GM12892 (cell line): Measurements from ENCODE around the gene PRKCD.

Experiments used
- DNase-seq: peaks from one replicate; pipeline ENCODE4 v3.0.0; 2011; ENCODE audit not compliant: insufficient read length
- FAIRE-seq: peaks from 2 replicates; lab custom pipeline; 2011; peaks lifted over from hg19 to GRCh38; lab: Jason Lieb, UNC
- POLR2A ChIP-seq: IDR thresholded peaks from 2 replicates; pipeline ENCODE4 v1.6.1; 2011; ENCODE audit warnings: low read depth, low read length, control low read depth
- POLR2AphosphoS5 ChIP-seq: IDR thresholded peaks from 2 replicates; pipeline ENCODE4 v1.6.1; 2011; ENCODE audit warnings: low read depth, low read length, control low read depth
- TAF1 ChIP-seq: IDR thresholded peaks from 2 replicates; pipeline ENCODE4 v1.6.1; 2011; ENCODE audit warnings: low read depth, mild to moderate bottlenecking, control low read depth, low read length, borderline replicate concordance

PRKCD gene

DNA sequence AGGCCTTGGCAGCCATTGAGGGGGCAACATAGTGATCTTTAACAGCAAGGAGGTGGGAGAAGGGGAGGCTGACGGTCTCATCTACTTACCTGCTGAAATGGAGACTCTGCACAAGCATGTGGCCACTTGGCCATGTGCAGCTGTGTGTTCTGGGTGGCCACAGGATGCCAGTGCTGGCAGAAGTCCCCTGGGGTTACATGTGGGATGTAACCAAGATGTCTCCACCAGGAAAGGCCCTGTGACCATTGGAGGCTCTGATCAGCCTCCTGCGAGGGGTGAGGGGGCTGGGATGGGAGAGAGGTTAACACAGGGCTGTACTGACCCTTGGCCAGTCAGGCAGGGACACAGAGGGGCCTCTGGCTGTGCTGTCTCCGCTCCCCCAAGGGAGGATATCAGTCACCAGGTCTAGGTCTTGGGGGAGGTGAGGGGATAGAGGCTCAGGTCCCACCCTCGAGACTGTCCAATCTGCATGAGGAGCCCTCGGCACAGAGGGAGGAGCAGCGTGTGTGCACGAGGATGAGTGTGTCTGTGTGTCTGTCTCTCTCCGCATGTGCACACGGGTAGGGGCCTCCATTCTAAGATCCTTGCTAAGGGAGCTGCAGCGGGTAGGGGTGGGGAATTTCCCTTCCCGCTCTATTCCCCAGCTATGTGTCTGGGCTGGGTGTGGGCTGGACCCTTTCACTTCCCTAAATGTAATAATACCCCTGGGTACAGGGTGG, 19.5 kb downstream of the PRKCD start:
- TF ChIP-seq POLR2AphosphoS5 = peak; percentile 53; the same call in 1 of the 2 replicates
- 0 out of 2 replicates have a peak, but pooled peaks have one; percentile 36 for TF ChIP-seq POLR2A
- no peak for TF ChIP-seq TAF1
- FAIRE-seq (no peak), DNase-seq (peak; percentile 80)

- TF ChIP-seq POLR2A (0 out of 2 replicates have a peak, but pooled peaks have one; percentile 7), TAF1 (no peak)
- FAIRE-seq = peak; percentile 98
- DNase-seq = no peak
Observed at GRCh38 chr3:53181024-53181371, 20.0 kb downstream of the PRKCD start.

- TF ChIP-seq POLR2AphosphoS5 (no peak), POLR2A (no peak), TAF1 (no peak)
- no peak for FAIRE-seq
- no peak for DNase-seq
Observed at GRCh38 chr3:53181528-53181927, 20.5 kb downstream of the PRKCD start.

DNA sequence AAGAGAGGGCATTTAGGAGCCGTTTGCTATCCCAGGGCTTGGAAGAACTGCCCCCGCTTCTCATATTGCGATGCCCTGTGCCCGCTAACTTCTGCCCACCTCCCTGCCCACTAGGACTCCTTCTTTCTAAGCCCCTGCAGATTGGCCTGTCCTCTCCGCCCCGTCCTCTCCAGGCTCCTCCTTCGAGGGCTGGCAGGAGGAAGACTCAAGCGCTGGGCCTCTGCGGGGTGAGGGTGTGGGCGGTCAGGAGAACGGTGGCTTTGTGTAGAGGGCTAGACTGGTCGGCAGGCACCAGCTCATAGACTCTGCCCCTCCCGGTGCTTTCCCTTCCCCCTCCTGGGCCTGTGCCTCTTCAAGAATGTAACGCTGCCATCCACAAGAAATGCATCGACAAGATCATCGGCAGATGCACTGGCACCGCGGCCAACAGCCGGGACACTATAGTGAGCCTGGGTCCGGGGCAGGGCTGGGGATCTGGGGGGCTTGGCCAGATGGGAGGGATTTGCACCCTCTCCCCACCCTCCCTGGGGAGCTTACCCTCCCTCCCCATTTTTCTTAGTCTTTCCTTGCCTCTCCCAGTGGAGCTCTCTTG, 21.9 kb downstream of the PRKCD start:
- no peak for FAIRE-seq
- TF ChIP-seq TAF1 = no peak
- no peak for TF ChIP-seq POLR2A

DNA sequence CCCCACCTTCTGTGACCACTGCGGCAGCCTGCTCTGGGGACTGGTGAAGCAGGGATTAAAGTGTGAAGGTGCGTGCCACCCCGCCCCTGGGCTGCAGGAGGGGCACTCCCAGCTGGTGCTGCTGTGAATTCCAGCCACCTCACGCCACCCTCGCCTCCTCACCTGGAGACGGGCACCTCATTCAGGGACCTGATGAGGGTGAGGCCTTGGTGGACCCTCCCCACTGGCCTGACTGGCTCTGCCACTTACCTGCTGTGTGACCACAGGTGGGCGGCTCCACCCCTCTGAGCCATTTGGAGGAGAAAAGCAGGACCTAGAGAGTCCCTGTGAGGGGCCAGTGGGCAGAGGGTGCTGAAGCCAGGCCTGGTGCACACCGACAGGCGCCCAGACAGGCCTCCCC, 22.5 kb downstream of the PRKCD start:
- DNase-seq (no peak), FAIRE-seq (no peak)
- TF ChIP-seq POLR2AphosphoS5 (no peak), TAF1 (no peak), POLR2A (no peak)

More for the DNA sequence above, 21.9 kb downstream of the PRKCD start:
- no peak for DNase-seq

- FAIRE-seq = no peak
- 0 out of 2 replicates have a peak, but pooled peaks have one; percentile 20 for TF ChIP-seq POLR2A
- TF ChIP-seq POLR2AphosphoS5 = no peak
- DNase-seq = no peak
Observed at GRCh38 chr3:53184701-53185100, 23.7 kb downstream of the PRKCD start.

GRCh38 chr3:53185761-53186465, 24.9 kb downstream of the PRKCD start:
- no peak for DNase-seq
- TF ChIP-seq POLR2AphosphoS5 (0 out of 2 replicates have a peak, but pooled peaks have one; percentile 14), POLR2A (no peak)
- FAIRE-seq = no peak

- TF ChIP-seq TAF1 = no peak
- no peak for TF ChIP-seq POLR2AphosphoS5
- no peak for TF ChIP-seq POLR2A
- DNase-seq (no peak), FAIRE-seq (no peak)
Observed at GRCh38 chr3:53186726-53187125, 25.7 kb downstream of the PRKCD start.

- FAIRE-seq (no peak), DNase-seq (no peak)
- TF ChIP-seq POLR2A (no peak), TAF1 (no peak), POLR2AphosphoS5 (no peak)
Observed at GRCh38 chr3:53187430-53187829, 26.4 kb downstream of the PRKCD start.

DNA sequence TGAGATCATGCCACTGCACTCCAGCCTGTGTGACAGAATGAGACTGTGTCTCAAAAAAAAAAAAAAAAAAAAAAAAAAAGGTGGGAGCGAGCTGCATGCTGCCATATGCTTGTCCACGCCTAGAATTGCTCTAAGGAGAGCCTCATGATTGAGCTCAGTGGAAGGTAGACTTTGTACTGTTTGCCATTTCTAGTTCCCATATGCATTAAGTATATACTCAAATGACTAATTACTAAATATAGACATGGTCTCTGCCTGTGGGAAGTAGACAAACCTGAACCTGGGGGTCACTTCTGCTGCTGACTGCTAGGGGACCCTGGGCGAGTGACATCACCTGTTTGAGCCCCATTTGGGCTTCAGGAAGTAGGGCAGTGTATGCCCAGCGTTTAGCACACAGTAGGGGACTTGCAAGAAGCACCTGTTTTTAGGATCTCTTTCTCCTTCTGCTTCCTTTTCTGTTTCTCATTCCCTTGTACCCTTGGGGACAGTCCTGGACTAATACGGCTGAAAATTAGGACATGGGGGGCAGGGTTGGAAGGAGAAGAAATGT, 27.2 kb downstream of the PRKCD start:
- FAIRE-seq (no peak), DNase-seq (no peak)
- no peak for TF ChIP-seq POLR2AphosphoS5
- TF ChIP-seq TAF1 = no peak
- no peak for TF ChIP-seq POLR2A

DNA sequence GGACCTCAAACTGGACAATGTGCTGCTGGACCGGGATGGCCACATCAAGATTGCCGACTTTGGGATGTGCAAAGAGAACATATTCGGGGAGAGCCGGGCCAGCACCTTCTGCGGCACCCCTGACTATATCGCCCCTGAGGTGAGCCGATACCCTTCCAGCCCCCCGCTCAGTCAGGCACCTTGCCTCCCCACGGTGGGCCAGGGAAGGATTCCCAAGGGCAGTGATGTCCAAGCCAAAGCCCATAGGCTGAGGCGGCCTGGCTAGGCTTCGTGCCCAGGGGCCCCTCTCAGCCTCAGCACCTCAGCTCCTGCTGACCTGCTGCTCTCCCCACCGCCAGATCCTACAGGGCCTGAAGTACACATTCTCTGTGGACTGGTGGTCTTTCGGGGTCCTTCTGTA, 27.7 kb downstream of the PRKCD start:
- TF ChIP-seq TAF1 (no peak), POLR2AphosphoS5 (no peak), POLR2A (no peak)
- DNase-seq = no peak
- FAIRE-seq = no peak

GRCh38 chr3:53189276-53189675, 28.3 kb downstream of the PRKCD start:
- FAIRE-seq (no peak), DNase-seq (no peak)
- no peak for TF ChIP-seq POLR2AphosphoS5
- TF ChIP-seq TAF1 = no peak
- TF ChIP-seq POLR2A = no peak

- no peak for DNase-seq
- FAIRE-seq = peak; percentile 93
- TF ChIP-seq POLR2AphosphoS5 (no peak), POLR2A (no peak), TAF1 (no peak)
Observed at GRCh38 chr3:53190659-53191058, 29.6 kb downstream of the PRKCD start.
